ENCODE measurements around the gene CCSER1.
A peak's percentile ranks its signal among the peaks of the same experiment; 100 is the strongest.
"Not testable (repeated sequence)": the region's sequence is repeated elsewhere in the genome, so short reads cannot be mapped to it uniquely, and the experiment has no call there.

CCSER1 gene

GRCh38 chr4:90407897-90408296, 280.7 kb downstream of the CCSER1 start:
- not testable (repeated sequence) for H3K4me1 ChIP-seq (ENCODE audit: control insufficient read depth, insufficient read depth, low read length); H3K27me3 ChIP-seq (replicated peaks; ENCODE audit: control insufficient read depth, insufficient read depth, low read length); H3K36me3 ChIP-seq (ENCODE audit: control insufficient read depth, insufficient read depth, low read length, severe bottlenecking); H3K4me3 ChIP-seq (ENCODE audit: low read length); H3K9ac ChIP-seq (ENCODE audit: low read length); H3K9me3 ChIP-seq (ENCODE audit: control insufficient read depth, low read length); DNase-seq (ENCODE audit: low read depth)

- H3K4me3 ChIP-seq (ENCODE audit: low read length); H3K4me1 ChIP-seq (ENCODE audit: control insufficient read depth, insufficient read depth, low read length); H3K36me3 ChIP-seq (ENCODE audit: control insufficient read depth, insufficient read depth, low read length, severe bottlenecking); H3K9ac ChIP-seq (ENCODE audit: low read length); DNase-seq (ENCODE audit: low read depth); H3K27me3 ChIP-seq (replicated peaks; ENCODE audit: control insufficient read depth, insufficient read depth, low read length); H3K9me3 ChIP-seq (ENCODE audit: control insufficient read depth, low read length): not testable (repeated sequence)
Observed at GRCh38 chr4:90412786-90413185, 285.6 kb downstream of the CCSER1 start.

- no peak for DNase-seq (ENCODE audit: low read depth)
- Histone ChIP-seq H3K4me1 (ENCODE audit: control insufficient read depth, insufficient read depth, low read length) (no peaks in the 10 kb centered on the region), H3K4me3 (ENCODE audit: low read length) (no peak overlapping the region)
Observed at GRCh38 chr4:90415116-90415515, 287.9 kb downstream of the CCSER1 start.

GRCh38 chr4:90419124-90419711, 292.0 kb downstream of the CCSER1 start:
- DNase-seq (ENCODE audit: low read depth) = peak; percentile 57
- no peak overlapping the region for H3K4me3 ChIP-seq (ENCODE audit: low read length)

More at GRCh38 chr4:90415116-90415515, 287.9 kb downstream of the CCSER1 start:
- no peaks in the 10 kb centered on the region for H3K27me3 ChIP-seq (replicated peaks; ENCODE audit: control insufficient read depth, insufficient read depth, low read length)
- no peaks in the 10 kb centered on the region for H3K36me3 ChIP-seq (ENCODE audit: control insufficient read depth, insufficient read depth, low read length, severe bottlenecking)
- H3K9me3 ChIP-seq (ENCODE audit: control insufficient read depth, low read length) = no peaks in the 10 kb centered on the region
- H3K9ac ChIP-seq (ENCODE audit: low read length) = no peak overlapping the region

GRCh38 chr4:90421161-90421560, 294.0 kb downstream of the CCSER1 start:
- H3K9ac ChIP-seq (ENCODE audit: low read length) = no peak overlapping the region
- H3K4me3 ChIP-seq (ENCODE audit: low read length) = no peak overlapping the region
- no peaks in the 10 kb centered on the region for H3K36me3 ChIP-seq (ENCODE audit: control insufficient read depth, insufficient read depth, low read length, severe bottlenecking)
- H3K9me3 ChIP-seq (ENCODE audit: control insufficient read depth, low read length) = no peaks in the 10 kb centered on the region
- no peaks in the 10 kb centered on the region for H3K4me1 ChIP-seq (ENCODE audit: control insufficient read depth, insufficient read depth, low read length)
- DNase-seq (ENCODE audit: low read depth) = no peak
- H3K27me3 ChIP-seq (replicated peaks; ENCODE audit: control insufficient read depth, insufficient read depth, low read length) = no peaks in the 10 kb centered on the region

More at GRCh38 chr4:90419124-90419711, 292.0 kb downstream of the CCSER1 start:
- no peak overlapping the region for H3K9ac ChIP-seq (ENCODE audit: low read length)
- H3K27me3 ChIP-seq (replicated peaks; ENCODE audit: control insufficient read depth, insufficient read depth, low read length) = no peaks in the 10 kb centered on the region
- H3K36me3 ChIP-seq (ENCODE audit: control insufficient read depth, insufficient read depth, low read length, severe bottlenecking) = no peaks in the 10 kb centered on the region
- no peaks in the 10 kb centered on the region for H3K4me1 ChIP-seq (ENCODE audit: control insufficient read depth, insufficient read depth, low read length)
- H3K9me3 ChIP-seq (ENCODE audit: control insufficient read depth, low read length) = no peaks in the 10 kb centered on the region

GRCh38 chr4:90425893-90426292, 298.7 kb downstream of the CCSER1 start:
- H3K9ac ChIP-seq (ENCODE audit: low read length) = no peak overlapping the region
- no peaks in the 10 kb centered on the region for H3K27me3 ChIP-seq (replicated peaks; ENCODE audit: control insufficient read depth, insufficient read depth, low read length)
- no peak for DNase-seq (ENCODE audit: low read depth)
- H3K4me3 ChIP-seq (ENCODE audit: low read length) = no peak overlapping the region
- no peaks in the 10 kb centered on the region for H3K36me3 ChIP-seq (ENCODE audit: control insufficient read depth, insufficient read depth, low read length, severe bottlenecking)
- no peaks in the 10 kb centered on the region for H3K4me1 ChIP-seq (ENCODE audit: control insufficient read depth, insufficient read depth, low read length)
- no peaks in the 10 kb centered on the region for H3K9me3 ChIP-seq (ENCODE audit: control insufficient read depth, low read length)

GRCh38 chr4:90438522-90438921, 311.3 kb downstream of the CCSER1 start:
- Histone ChIP-seq H3K27me3 (replicated peaks; ENCODE audit: control insufficient read depth, insufficient read depth, low read length) (no peaks in the 10 kb centered on the region), H3K4me1 (ENCODE audit: control insufficient read depth, insufficient read depth, low read length) (no peaks in the 10 kb centered on the region), H3K4me3 (ENCODE audit: low read length) (no peak overlapping the region), H3K9me3 (ENCODE audit: control insufficient read depth, low read length) (no peaks in the 10 kb centered on the region), H3K9ac (ENCODE audit: low read length) (no peak overlapping the region), H3K36me3 (ENCODE audit: control insufficient read depth, insufficient read depth, low read length, severe bottlenecking) (no peaks in the 10 kb centered on the region)
- no peak for DNase-seq (ENCODE audit: low read depth)

- Histone ChIP-seq H3K4me3 (ENCODE audit: low read length) (no peak overlapping the region), H3K9ac (ENCODE audit: low read length) (no peak overlapping the region), H3K36me3 (ENCODE audit: control insufficient read depth, insufficient read depth, low read length, severe bottlenecking) (no peaks in the 10 kb centered on the region), H3K9me3 (ENCODE audit: control insufficient read depth, low read length) (no peaks in the 10 kb centered on the region), H3K4me1 (ENCODE audit: control insufficient read depth, insufficient read depth, low read length) (no peaks in the 10 kb centered on the region), H3K27me3 (replicated peaks; ENCODE audit: control insufficient read depth, insufficient read depth, low read length) (no peaks in the 10 kb centered on the region)
- DNase-seq (ENCODE audit: low read depth) = no peak
Observed at GRCh38 chr4:90441770-90442169, 314.6 kb downstream of the CCSER1 start.

- Histone ChIP-seq H3K9me3 (ENCODE audit: control insufficient read depth, low read length) (no peaks in the 10 kb centered on the region), H3K9ac (ENCODE audit: low read length) (no peak overlapping the region), H3K27me3 (replicated peaks; ENCODE audit: control insufficient read depth, insufficient read depth, low read length) (no peaks in the 10 kb centered on the region), H3K36me3 (ENCODE audit: control insufficient read depth, insufficient read depth, low read length, severe bottlenecking) (no peaks in the 10 kb centered on the region), H3K4me1 (ENCODE audit: control insufficient read depth, insufficient read depth, low read length) (no peaks in the 10 kb centered on the region), H3K4me3 (ENCODE audit: low read length) (no peak overlapping the region)
- DNase-seq (ENCODE audit: low read depth) = no peak
Observed at GRCh38 chr4:90442619-90443018, 315.4 kb downstream of the CCSER1 start.

GRCh38 chr4:90443231-90443630, 316.0 kb downstream of the CCSER1 start:
- H3K4me1 ChIP-seq (ENCODE audit: control insufficient read depth, insufficient read depth, low read length) = no peaks in the 10 kb centered on the region
- DNase-seq (ENCODE audit: low read depth) = no peak

GRCh38 chr4:90444904-90445303, 317.7 kb downstream of the CCSER1 start:
- Histone ChIP-seq H3K27me3 (replicated peaks; ENCODE audit: control insufficient read depth, insufficient read depth, low read length) (no peaks in the 10 kb centered on the region), H3K36me3 (ENCODE audit: control insufficient read depth, insufficient read depth, low read length, severe bottlenecking) (no peaks in the 10 kb centered on the region), H3K9ac (ENCODE audit: low read length) (no peak overlapping the region), H3K4me1 (ENCODE audit: control insufficient read depth, insufficient read depth, low read length) (no peaks in the 10 kb centered on the region), H3K9me3 (ENCODE audit: control insufficient read depth, low read length) (no peaks in the 10 kb centered on the region), H3K4me3 (ENCODE audit: low read length) (no peak overlapping the region)
- DNase-seq (ENCODE audit: low read depth) = no peak

More at GRCh38 chr4:90443231-90443630, 316.0 kb downstream of the CCSER1 start:
- Histone ChIP-seq H3K27me3 (replicated peaks; ENCODE audit: control insufficient read depth, insufficient read depth, low read length) (no peaks in the 10 kb centered on the region), H3K9ac (ENCODE audit: low read length) (no peak overlapping the region), H3K9me3 (ENCODE audit: control insufficient read depth, low read length) (no peaks in the 10 kb centered on the region), H3K36me3 (ENCODE audit: control insufficient read depth, insufficient read depth, low read length, severe bottlenecking) (no peaks in the 10 kb centered on the region), H3K4me3 (ENCODE audit: low read length) (no peak overlapping the region)

- DNase-seq (ENCODE audit: low read depth) = no peak
- H3K9me3 ChIP-seq (ENCODE audit: control insufficient read depth, low read length) = no peaks in the 10 kb centered on the region
- H3K9ac ChIP-seq (ENCODE audit: low read length) = no peak overlapping the region
- no peaks in the 10 kb centered on the region for H3K36me3 ChIP-seq (ENCODE audit: control insufficient read depth, insufficient read depth, low read length, severe bottlenecking)
- no peaks in the 10 kb centered on the region for H3K27me3 ChIP-seq (replicated peaks; ENCODE audit: control insufficient read depth, insufficient read depth, low read length)
- H3K4me1 ChIP-seq (ENCODE audit: control insufficient read depth, insufficient read depth, low read length) = no peaks in the 10 kb centered on the region
- no peak overlapping the region for H3K4me3 ChIP-seq (ENCODE audit: low read length)
Observed at GRCh38 chr4:90445380-90445779, 318.2 kb downstream of the CCSER1 start.

Measured in adipocyte (in vitro differentiated cells).